SU-DHL-6 (cell line): ENCODE results near the gene ABR.

ENCODE experiments used
- CTCF ChIP-seq: fragments of 200-600 bp; sonication (generic); IDR thresholded peaks from one replicate; pipeline ENCODE4 v1.5.1; 2017; ENCODE audit warnings: antibody characterized with exemption, mild to moderate bottlenecking, low read length, moderate library complexity; ENCODE audit not compliant: insufficient read depth, poor library complexity, severe bottlenecking
- EZH2phosphoT487 ChIP-seq: fragments of 200-600 bp; sonication (generic), shearing (Covaris generic); conservative IDR thresholded peaks from 2 replicates; pipeline ENCODE4 v1.6.1; 2018; ENCODE audit warnings: mild to moderate bottlenecking, antibody characterized with exemption, low read length, moderate library complexity, mixed read lengths

- no peak for TF ChIP-seq CTCF
- no peak for TF ChIP-seq EZH2phosphoT487
Observed at GRCh38 chr17:1047177-1047878, 132.5 kb downstream of the ABR start.
